SU-DHL-6 (cell line): ENCODE measurements around the gene CLTRN.
A peak's percentile ranks its signal among the peaks of the same experiment; 100 is the strongest.

ENCODE experiments used
- H2AFZ ChIP-seq: fragments of 200-600 bp; sonication (generic); 2 replicates; pipeline ENCODE4 v1.6.1; 2014; ENCODE audit warnings: low read depth, mild to moderate bottlenecking, moderate library complexity, mixed read lengths, antibody characterized with exemption, low read length; ENCODE audit not compliant: severe bottlenecking
- H3F3A ChIP-seq: fragments of 200-600 bp; shearing (Covaris generic); 2 replicates; pipeline ENCODE4 v1.6.0; 2016; ENCODE audit warnings: antibody characterized with exemption, mild to moderate bottlenecking; ENCODE audit not compliant: insufficient read depth
- H3K27ac ChIP-seq: fragments of 200-600 bp; sonication (generic); 2 replicates; pipeline ENCODE4 v1.5.1; 2016; ENCODE audit warnings: low read depth, mild to moderate bottlenecking, low read length, moderate library complexity, mixed read lengths
- H3K27me3 ChIP-seq: fragments of 200-600 bp; sonication (generic), shearing (Covaris generic); 2 replicates; pipeline ENCODE4 v1.6.0; 2014; ENCODE audit warnings: mild to moderate bottlenecking, low read length
- H3K36me3 ChIP-seq: fragments of 200-600 bp; sonication (generic); 2 replicates; pipeline ENCODE4 v1.6.1; 2014; ENCODE audit warnings: mild to moderate bottlenecking, low read length, mixed read lengths
- H3K4me2 ChIP-seq: fragments of 300-600, 200-600 bp; shearing (Covaris generic), sonication (generic); 2 replicates; pipeline ENCODE4 v1.6.0; 2014; ENCODE audit warnings: low read length, low read depth, mild to moderate bottlenecking; ENCODE audit not compliant: poor library complexity, severe bottlenecking
- H3K4me3 ChIP-seq: fragments of 200-600 bp; sonication (generic); 2 replicates; pipeline ENCODE4 v1.5.1; 2014; ENCODE audit warnings: antibody characterized with exemption, low read length, mild to moderate bottlenecking, mixed read lengths; ENCODE audit not compliant: insufficient read depth, poor library complexity, severe bottlenecking
- H3K79me2 ChIP-seq: fragments of 200-600 bp; sonication (generic); 2 replicates; pipeline ENCODE4 v1.6.1; 2014; ENCODE audit warnings: mild to moderate bottlenecking, low read length, moderate library complexity; ENCODE audit not compliant: insufficient read depth
- H3K9ac ChIP-seq: fragments of 200-600 bp; sonication (generic); 2 replicates; pipeline ENCODE4 v1.7.0; 2014; ENCODE audit warnings: mild to moderate bottlenecking, low read length
- H3K9me2 ChIP-seq: fragments of 200-600 bp; sonication (generic); replicated peaks from 2 replicates; pipeline ENCODE4 v1.6.1; 2014; ENCODE audit warnings: low read length; ENCODE audit not compliant: insufficient read depth
- H3K9me3 ChIP-seq: fragments of 200-600 bp; sonication (generic); 2 replicates; pipeline ENCODE4 v1.6.1; 2014; ENCODE audit warnings: low read length, mixed read lengths; ENCODE audit not compliant: insufficient read depth
- H4K20me1 ChIP-seq: fragments of 200-600 bp; sonication (generic); 2 replicates; pipeline ENCODE4 v1.6.1; 2014; ENCODE audit warnings: low read depth, mild to moderate bottlenecking, antibody characterized with exemption, low read length, moderate library complexity, mixed read lengths
- CTCF ChIP-seq: fragments of 200-600 bp; sonication (generic); IDR thresholded peaks from one replicate; pipeline ENCODE4 v1.5.1; 2017; ENCODE audit warnings: antibody characterized with exemption, mild to moderate bottlenecking, low read length, moderate library complexity; ENCODE audit not compliant: insufficient read depth, poor library complexity, severe bottlenecking
- EZH2phosphoT487 ChIP-seq: fragments of 200-600 bp; sonication (generic), shearing (Covaris generic); conservative IDR thresholded peaks from 2 replicates; pipeline ENCODE4 v1.6.1; 2018; ENCODE audit warnings: mild to moderate bottlenecking, antibody characterized with exemption, low read length, moderate library complexity, mixed read lengths

CLTRN gene

GRCh38 chrX:15675490-15675921, 10.9 kb upstream of the CLTRN start:
- TF ChIP-seq EZH2phosphoT487: no peak
- TF ChIP-seq CTCF: no peak

GRCh38 chrX:15674841-15675489, 10.4 kb upstream of the CLTRN start:
- Histone ChIP-seq H3K36me3 (no peaks in the 10 kb centered on the region), H3K4me3 (peak overlapping the region; percentile 89), H3K9me3 (no peaks in the 10 kb centered on the region), H4K20me1 (no peaks in the 10 kb centered on the region), H3K79me2 (peaks cover 38% of the 10 kb centered on the region), H2AFZ (peak overlapping the region; percentile 93), H3K27ac (peak overlapping the region; percentile 88), H3K9ac (peak overlapping the region; percentile 87), H3K27me3 (no peaks in the 10 kb centered on the region), H3F3A (no peaks in the 10 kb centered on the region; the same call in 1 of the 2 replicates), H3K9me2 (no peaks in the 10 kb centered on the region), H3K4me2 (peak overlapping the region; percentile 96)
- no peak for TF ChIP-seq EZH2phosphoT487
- no peak for TF ChIP-seq CTCF

More at GRCh38 chrX:15675490-15675921, 10.9 kb upstream of the CLTRN start:
- Histone ChIP-seq H4K20me1 (no peaks in the 10 kb centered on the region), H2AFZ (peak overlapping the region; percentile 93), H3K27ac (peak overlapping the region; percentile 88), H3K9ac (peak overlapping the region; percentile 87), H3F3A (no peaks in the 10 kb centered on the region; the same call in 1 of the 2 replicates), H3K9me3 (no peaks in the 10 kb centered on the region), H3K79me2 (peaks cover 38% of the 10 kb centered on the region), H3K27me3 (no peaks in the 10 kb centered on the region), H3K36me3 (no peaks in the 10 kb centered on the region), H3K4me2 (peak overlapping the region; percentile 83), H3K4me3 (peak overlapping the region; percentile 89), H3K9me2 (no peaks in the 10 kb centered on the region)

GRCh38 chrX:15674514-15674840, 9.9 kb upstream of the CLTRN start:
- no peaks in the 10 kb centered on the region for H4K20me1 ChIP-seq
- peak overlapping the region; percentile 96 for H3K4me2 ChIP-seq
- H3K9me2 ChIP-seq: no peaks in the 10 kb centered on the region
- no peaks in the 10 kb centered on the region for H3K36me3 ChIP-seq
- no peak for TF ChIP-seq CTCF
- TF ChIP-seq EZH2phosphoT487: no peak
- H3K9ac ChIP-seq: peak overlapping the region; percentile 87
- H3F3A ChIP-seq: no peaks in the 10 kb centered on the region; the same call in 1 of the 2 replicates
- H3K27ac ChIP-seq: peak overlapping the region; percentile 88
- peak overlapping the region; percentile 93 for H2AFZ ChIP-seq
- no peaks in the 10 kb centered on the region for H3K9me3 ChIP-seq
- no peaks in the 10 kb centered on the region for H3K27me3 ChIP-seq
- H3K79me2 ChIP-seq: peaks cover 37% of the 10 kb centered on the region
- H3K4me3 ChIP-seq: peak overlapping the region; percentile 89
